NAMALWA (cell line): ENCODE results near the gene VSTM2L.

ENCODE experiments used
- DNase-seq: peaks from one replicate; pipeline ENCODE4 v3.0.0-alpha.2; 2015; ENCODE audit warnings: low spot score

Gene VSTM2L

DNA sequence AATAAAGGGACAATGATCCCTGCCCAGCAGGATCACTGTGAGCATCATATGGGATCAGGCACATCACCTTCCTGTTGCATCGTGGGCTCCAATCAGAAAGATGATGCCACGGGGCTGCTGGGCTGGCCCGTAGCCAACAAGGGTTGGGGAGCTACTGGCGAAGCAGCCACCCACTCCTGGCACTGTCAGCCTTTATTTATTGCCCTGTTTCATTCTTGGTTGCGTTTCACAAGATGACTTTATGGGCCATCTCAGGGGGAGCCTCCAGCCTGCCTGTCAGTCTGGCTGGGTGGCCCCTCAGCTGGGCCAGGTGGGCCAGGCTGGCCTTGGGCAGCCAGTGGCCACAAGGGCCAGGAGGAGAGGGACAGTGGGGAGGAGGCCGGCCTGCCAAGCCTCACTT is 17.3 kb downstream of the VSTM2L start:
- DNase-seq, result no peak

DNA sequence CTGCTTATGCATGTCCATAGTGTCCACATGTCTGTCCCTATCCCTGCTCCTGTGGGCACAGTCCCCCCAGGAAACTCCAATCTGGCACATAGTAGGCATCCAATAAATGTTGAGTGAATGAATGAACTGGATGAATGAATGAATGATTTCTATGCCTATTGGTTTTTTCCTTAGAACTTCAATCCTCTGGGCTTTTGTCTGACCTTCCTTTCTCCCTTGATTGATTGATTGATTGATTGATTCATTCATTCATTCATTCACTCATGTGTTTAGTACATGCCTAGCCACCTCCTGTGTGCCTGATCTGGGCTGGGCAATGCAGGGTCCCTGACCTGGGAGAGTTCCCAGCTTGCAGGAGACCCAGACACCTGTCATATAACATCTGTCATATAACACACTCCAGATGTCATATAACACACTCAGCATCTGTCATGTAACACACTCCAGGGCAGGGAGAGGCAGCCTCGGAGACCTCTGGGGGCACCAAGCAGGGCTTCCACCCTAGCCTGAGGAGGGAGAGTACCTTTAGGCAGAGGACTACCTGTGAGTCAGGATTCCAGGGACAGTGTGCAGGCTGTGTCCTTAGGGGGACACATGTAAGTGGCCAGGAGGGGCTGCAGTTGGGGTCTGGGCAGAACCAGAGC is 17.9 kb downstream of the VSTM2L start:
- no peak for DNase-seq

GRCh38 chr20:37921341-37921929 is 18.5 kb downstream of the VSTM2L start:
- no peak for DNase-seq

DNA sequence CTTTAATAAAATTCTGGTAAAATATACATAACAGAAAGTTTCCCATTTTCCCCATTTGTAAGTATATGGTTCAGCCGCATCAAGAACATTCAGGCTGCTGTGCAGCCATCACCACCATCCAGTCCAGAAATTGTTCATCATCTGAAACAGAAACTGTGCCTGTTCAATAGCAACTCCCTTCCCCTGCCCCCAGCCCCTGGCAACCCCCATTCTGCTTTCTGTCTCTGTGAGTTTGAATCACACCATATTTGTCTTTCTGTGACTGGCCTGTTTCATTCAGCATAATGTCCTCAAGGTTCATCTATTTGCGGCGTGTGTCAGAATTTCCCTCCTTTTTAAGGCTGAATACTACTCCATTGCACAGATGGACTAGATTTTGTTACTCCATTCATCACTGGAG is 19.1 kb downstream of the VSTM2L start:
- no peak for DNase-seq

GRCh38 chr20:37925265-37926165 is 22.6 kb downstream of the VSTM2L start:
- DNase-seq, result no peak

DNA sequence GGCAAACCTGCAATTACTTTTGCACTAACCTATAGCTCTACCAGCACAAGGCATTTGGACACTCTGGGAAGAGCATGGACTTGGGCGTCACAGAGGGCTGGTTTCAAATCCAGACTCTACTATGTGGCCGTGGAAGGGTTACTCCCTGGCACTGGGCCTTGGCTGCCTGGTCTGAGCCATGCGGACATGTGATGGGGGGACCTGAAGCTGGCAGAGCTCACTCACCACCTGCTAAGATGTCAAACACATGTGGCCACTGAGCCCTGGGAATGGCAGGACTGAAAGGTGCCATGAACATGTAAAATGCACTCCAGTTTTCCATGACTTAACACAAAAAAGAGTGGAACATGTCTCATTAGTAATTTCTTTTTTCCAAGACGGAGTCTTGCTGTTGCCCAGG is 23.7 kb downstream of the VSTM2L start:
- no peak for DNase-seq

- DNase-seq, result no peak
Measured at GRCh38 chr20:37927410-37928095, 24.6 kb downstream of the VSTM2L start.

- DNase-seq, result no peak
Measured at GRCh38 chr20:37928996-37929682, 26.2 kb downstream of the VSTM2L start.

- DNase-seq, result no peak
Measured at GRCh38 chr20:37929683-37930014, 26.7 kb downstream of the VSTM2L start.

- no peak for DNase-seq
Measured at GRCh38 chr20:37931153-37931922, 28.4 kb downstream of the VSTM2L start.

- DNase-seq, result no peak
Measured at GRCh38 chr20:37932074-37932473, 29.1 kb downstream of the VSTM2L start.

GRCh38 chr20:37932919-37933318 is 30.0 kb downstream of the VSTM2L start:
- DNase-seq, result no peak

DNA sequence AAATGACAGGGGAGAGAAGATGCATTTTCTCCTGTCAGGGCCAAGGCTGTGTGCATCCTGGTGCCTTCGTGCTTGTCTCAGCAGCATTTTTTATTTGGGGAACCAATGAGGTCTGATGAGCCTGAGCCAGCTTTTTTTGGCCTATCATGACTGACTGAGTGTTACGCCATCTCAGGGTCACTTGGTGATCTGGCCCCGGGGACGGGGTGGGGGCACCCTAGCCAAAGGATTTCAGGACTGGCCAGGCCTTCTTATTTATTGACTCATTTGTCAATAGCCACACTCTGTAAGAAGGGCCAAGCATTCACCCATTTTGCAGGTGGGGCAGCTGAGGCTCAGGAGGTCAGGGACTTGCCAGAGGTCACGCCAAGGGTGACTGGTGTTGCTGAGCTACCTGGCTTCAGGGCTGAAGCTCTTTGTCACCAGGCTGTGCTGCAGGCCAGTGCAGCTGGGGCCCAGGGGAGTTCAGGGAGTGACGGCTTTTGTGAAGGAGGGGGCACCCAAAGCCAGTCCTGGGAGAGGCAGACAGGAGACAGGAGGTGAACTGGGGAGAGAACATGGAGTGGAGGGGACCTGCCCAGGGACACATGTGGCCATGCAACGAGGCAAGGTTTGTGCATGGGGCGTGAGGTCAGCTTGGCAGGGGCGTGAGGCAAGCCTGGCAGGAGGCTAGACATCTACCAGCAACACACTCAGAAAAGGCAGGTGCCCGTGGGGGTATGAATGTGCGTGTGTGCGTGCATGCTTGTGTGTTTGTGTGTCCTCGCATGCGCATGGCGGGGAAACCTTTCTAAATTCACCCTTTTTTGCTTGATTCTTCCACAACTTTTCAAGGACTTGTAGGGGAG is 31.1 kb downstream of the VSTM2L start:
- DNase-seq, result no peak

GRCh38 chr20:37934634-37935375 is 31.9 kb downstream of the VSTM2L start:
- no peak for DNase-seq

- DNase-seq, result no peak
Measured at GRCh38 chr20:37935435-37935834, 32.5 kb downstream of the VSTM2L start.

- DNase-seq, result no peak
Measured at GRCh38 chr20:37936041-37936440, 33.1 kb downstream of the VSTM2L start.

DNA sequence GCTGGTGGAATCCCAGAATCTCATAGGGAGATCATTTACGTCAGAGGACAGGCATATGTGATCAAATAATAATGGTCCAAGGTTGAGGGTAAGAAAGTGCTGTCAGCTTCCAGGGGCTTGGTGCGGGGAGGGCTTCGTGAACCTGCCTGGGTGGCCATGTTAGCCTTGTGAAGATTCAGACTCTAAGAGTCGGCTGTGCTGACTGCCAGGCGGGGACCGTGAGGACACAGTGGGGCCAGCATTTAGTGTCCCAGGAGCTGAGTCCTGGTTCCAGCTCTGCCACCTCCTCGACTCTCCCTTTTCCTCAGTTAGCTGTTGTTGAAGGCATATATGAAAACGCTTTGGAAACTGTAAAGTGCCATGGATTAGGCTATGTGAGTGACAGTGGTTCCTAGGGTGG is 33.5 kb downstream of the VSTM2L start:
- DNase-seq, result no peak

DNA sequence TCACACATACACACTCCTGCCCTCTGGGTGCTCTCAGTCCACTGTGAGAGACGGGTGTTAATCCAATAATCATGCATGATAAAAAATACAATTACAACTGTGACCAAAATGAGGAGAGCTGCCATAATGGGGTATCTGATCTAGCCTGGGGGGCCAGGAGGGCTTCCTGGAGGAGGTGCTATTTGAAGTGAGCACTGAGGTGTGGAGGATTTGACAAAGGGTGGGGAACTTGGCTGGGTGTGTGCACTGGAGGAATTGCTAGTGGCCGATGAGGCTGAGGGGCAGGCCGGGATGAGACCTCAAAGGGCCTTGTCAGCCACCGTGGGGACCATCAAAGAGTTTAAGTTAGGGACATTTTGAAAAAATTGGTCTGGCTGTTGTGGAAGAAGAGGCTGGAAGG is 34.8 kb downstream of the VSTM2L start:
- no peak for DNase-seq

- no peak for DNase-seq
Measured at GRCh38 chr20:37938181-37938750, 35.3 kb downstream of the VSTM2L start.
